Caco-2 (cell line): ENCODE measurements around the gene RPN2. TPM values are rescaled to one million over a fixed set of nuclear protein-coding genes. Genes with fewer than 3 reads are reported as not detected.

Experiments
- BruUV-seq: library from RNA; stranded (reverse); fragments of 400-500 nt; replicated peaks from 2 replicates; lab custom pipeline; 2021; lab: Mats Ljungman, UMichigan
- CTCF ChIA-PET: fragments of 300-600 bp; sonication (Branson Sonifier 250); formaldehyde crosslinking; loops from one replicate; lab custom pipeline; 2022; ENCODE audit warnings: antibody characterized with exemption; lab: Charles Lee
- POLR2A ChIA-PET: fragments of 300-600 bp; sonication (Branson Sonifier 250); formaldehyde crosslinking; loops from one replicate; lab custom pipeline; 2022; ENCODE audit warnings: antibody characterized with exemption; lab: Charles Lee
- DNase-seq, 2 experiments: peaks; one replicate each; pipeline versions ENCODE4 v3.0.0 to v3.0.0-alpha.2; 2020 to 2022
- H3K27me3 ChIP-seq: replicated peaks from 2 replicates; pipeline ENCODE4 v1.6.0; 2011; ENCODE audit warnings: low read length; ENCODE audit not compliant: control insufficient read depth, insufficient read depth
- H3K36me3 ChIP-seq: 2 replicates; pipeline ENCODE4 v1.5.1; 2011; ENCODE audit warnings: low read length; ENCODE audit not compliant: control insufficient read depth, insufficient read depth
- H3K4me1 ChIP-seq: fragments of 250-450 bp; sonication (Bioruptor Pico); 2 replicates; pipeline ENCODE4 v1.5.1; 2020; ENCODE audit warnings: mild to moderate bottlenecking
- H3K4me3 ChIP-seq: 2 replicates; pipeline ENCODE4 v1.5.1; 2011; ENCODE audit warnings: low read depth, mild to moderate bottlenecking, control low read depth, low read length
- H3K9me3 ChIP-seq: fragments of 250-450 bp; sonication (Bioruptor Pico); 2 replicates; pipeline ENCODE4 v1.5.1; 2020; ENCODE audit warnings: mild to moderate bottlenecking, moderate library complexity
- H3K27ac Mint-ChIP-seq: one replicate; pipeline ENCODE4 v1.8.0; 2022; ENCODE audit warnings: mixed read lengths; ENCODE audit not compliant: unreplicated experiment
- H3K27me3 Mint-ChIP-seq: one replicate; pipeline ENCODE4 v1.8.0; 2022; ENCODE audit warnings: mixed read lengths; ENCODE audit not compliant: insufficient read depth, unreplicated experiment
- H3K36me3 Mint-ChIP-seq: one replicate; pipeline ENCODE4 v1.8.0; 2022; ENCODE audit warnings: mild to moderate bottlenecking, mixed read lengths; ENCODE audit not compliant: insufficient read depth, unreplicated experiment
- H3K4me1 Mint-ChIP-seq: one replicate; pipeline ENCODE4 v1.8.0; 2022; ENCODE audit warnings: low read depth, mixed read lengths; ENCODE audit not compliant: unreplicated experiment
- H3K4me3 Mint-ChIP-seq: one replicate; pipeline ENCODE4 v1.8.0; 2022; ENCODE audit warnings: mild to moderate bottlenecking, moderate library complexity, mixed read lengths; ENCODE audit not compliant: unreplicated experiment
- H3K9me3 Mint-ChIP-seq: one replicate; pipeline ENCODE4 v1.8.0; 2022; ENCODE audit warnings: mixed read lengths; ENCODE audit not compliant: unreplicated experiment
- intact Hi-C: fragments of 100-400 bp; cut with micrococcal nuclease; formaldehyde crosslinking; loops from one replicate; pipeline ENCODE4 v1.10.0; 2022; ENCODE audit not compliant: unreplicated experiment
- total RNA-seq: library from RNA; stranded (reverse); gene quantifications from 2 replicates; pipeline ENCODE4 v1.2.3, GENCODE V29; 2022
- TF ChIP-seq, protein P1 (sequence below), 2 experiments: fragments of 200-600 bp in 1 of 2; IDR thresholded peaks; 1 replicate in 1 of 2; 2 replicates in 1 of 2; pipeline versions ENCODE4 v1.5.1 to v1.8.0; 2011 to 2022; ENCODE audit warnings: antibody characterized with exemption in 1 of 2, control low read depth in 1 of 2, inconsistent platforms in 1 of 2, low read depth in 1 of 2, low read length in 1 of 2, mild to moderate bottlenecking in 1 of 2, moderate library complexity in 1 of 2; ENCODE audit not compliant: insufficient read depth in 1 of 2, severe bottlenecking in 1 of 2, unreplicated experiment in 1 of 2

The RPN2 gene
- total RNA-seq, 1 experiment from 2014 or later, result 838 TPM

- Histone ChIP-seq H3K4me3 (no peak overlapping the region), H3K36me3 (peaks cover 21% of the 10 kb centered on the region), H3K9me3 (no peaks in the 10 kb centered on the region), H3K27me3 (no peaks in the 10 kb centered on the region), H3K4me1 (no peaks in the 10 kb centered on the region)
- no peaks in the 10 kb centered on the region for H3K27me3 Mint-ChIP-seq
- ChIA-PET POLR2A (no interaction called here), CTCF (no interaction called here)
- no peak overlapping the region for H3K4me3 Mint-ChIP-seq
- no peaks in the 10 kb centered on the region for H3K4me1 Mint-ChIP-seq
- no peaks in the 10 kb centered on the region for H3K9me3 Mint-ChIP-seq
- no TSS peak for BruUV-seq
- no peak for DNase-seq
- intact Hi-C loops, result no loop called here
- TF ChIP-seq, protein P1, sequence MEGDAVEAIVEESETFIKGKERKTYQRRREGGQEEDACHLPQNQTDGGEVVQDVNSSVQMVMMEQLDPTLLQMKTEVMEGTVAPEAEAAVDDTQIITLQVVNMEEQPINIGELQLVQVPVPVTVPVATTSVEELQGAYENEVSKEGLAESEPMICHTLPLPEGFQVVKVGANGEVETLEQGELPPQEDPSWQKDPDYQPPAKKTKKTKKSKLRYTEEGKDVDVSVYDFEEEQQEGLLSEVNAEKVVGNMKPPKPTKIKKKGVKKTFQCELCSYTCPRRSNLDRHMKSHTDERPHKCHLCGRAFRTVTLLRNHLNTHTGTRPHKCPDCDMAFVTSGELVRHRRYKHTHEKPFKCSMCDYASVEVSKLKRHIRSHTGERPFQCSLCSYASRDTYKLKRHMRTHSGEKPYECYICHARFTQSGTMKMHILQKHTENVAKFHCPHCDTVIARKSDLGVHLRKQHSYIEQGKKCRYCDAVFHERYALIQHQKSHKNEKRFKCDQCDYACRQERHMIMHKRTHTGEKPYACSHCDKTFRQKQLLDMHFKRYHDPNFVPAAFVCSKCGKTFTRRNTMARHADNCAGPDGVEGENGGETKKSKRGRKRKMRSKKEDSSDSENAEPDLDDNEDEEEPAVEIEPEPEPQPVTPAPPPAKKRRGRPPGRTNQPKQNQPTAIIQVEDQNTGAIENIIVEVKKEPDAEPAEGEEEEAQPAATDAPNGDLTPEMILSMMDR (IDR thresholded peaks at IDR 0.05; ENCODE audit: insufficient read depth in 1 of 2, low read depth in 1 of 2, low read length in 1 of 2, severe bottlenecking in 1 of 2, unreplicated experiment in 1 of 2), result no peak
- H3K36me3 Mint-ChIP-seq, result peaks cover 87% of the 10 kb centered on the region
- H3K27ac Mint-ChIP-seq, result no peak overlapping the region
Measured at GRCh38 chr20:37242503-37242902, 63.4 kb downstream of the RPN2 start.

DNA sequence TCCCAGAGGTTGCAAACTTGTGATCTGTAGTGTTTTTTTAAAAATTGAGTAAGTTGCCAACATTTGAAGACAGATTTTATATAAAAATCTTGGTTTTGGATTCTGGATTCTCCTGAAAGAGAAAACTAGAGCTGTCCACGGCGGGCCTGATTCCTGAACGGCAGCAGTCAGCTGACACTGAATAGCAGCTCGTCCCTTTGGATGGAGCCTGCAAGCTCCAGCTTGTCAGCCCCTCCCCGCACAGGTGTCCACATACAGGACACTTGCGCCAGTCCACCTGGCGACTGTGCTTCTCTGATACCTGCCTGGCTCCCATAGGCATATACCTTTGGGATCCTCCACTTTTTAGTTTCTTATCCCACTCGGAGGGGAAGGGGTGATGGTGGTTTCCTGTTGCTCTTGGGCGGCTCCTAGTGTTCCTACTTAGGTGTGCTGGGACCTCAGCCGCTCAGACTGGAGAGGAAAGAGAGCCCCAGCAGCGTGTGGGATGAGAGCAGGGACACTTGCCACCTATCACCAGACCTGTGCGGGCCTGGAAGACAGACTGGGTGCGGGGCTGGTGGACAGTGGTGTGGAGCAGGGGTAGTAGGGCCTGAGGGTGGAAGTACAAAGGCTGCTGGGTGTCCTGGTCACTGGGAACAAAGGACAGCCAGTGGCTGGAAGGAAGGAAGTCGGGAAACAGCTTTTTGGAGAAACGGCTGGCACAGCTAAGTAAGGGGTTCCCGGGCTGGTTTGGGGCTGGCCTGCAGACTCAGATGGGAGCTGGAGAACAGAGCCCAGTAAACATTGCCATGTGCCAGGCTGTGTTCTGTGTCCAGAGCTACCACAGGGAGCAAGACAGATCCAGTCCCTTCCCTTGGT, 64.2 kb downstream of the RPN2 start:
- ChIA-PET CTCF (no interaction called here), POLR2A (no interaction called here)
- Mint-ChIP-seq H3K27ac (no peak overlapping the region), H3K27me3 (no peaks in the 10 kb centered on the region), H3K9me3 (no peaks in the 10 kb centered on the region), H3K4me1 (no peaks in the 10 kb centered on the region), H3K36me3 (peaks cover 86% of the 10 kb centered on the region), H3K4me3 (no peak overlapping the region)
- Histone ChIP-seq H3K9me3 (no peaks in the 10 kb centered on the region), H3K4me3 (no peak overlapping the region), H3K36me3 (peaks cover 20% of the 10 kb centered on the region), H3K4me1 (no peaks in the 10 kb centered on the region), H3K27me3 (no peaks in the 10 kb centered on the region)
- intact Hi-C loops, result no loop called here
- DNase-seq, result peak in 1 of 2 experiments; percentile 47
- TF ChIP-seq, protein P1 (IDR thresholded peaks at IDR 0.05; ENCODE audit: insufficient read depth in 1 of 2, low read depth in 1 of 2, low read length in 1 of 2, severe bottlenecking in 1 of 2, unreplicated experiment in 1 of 2), result peak; percentile 34 to 42
- no TSS peak for BruUV-seq

DNA sequence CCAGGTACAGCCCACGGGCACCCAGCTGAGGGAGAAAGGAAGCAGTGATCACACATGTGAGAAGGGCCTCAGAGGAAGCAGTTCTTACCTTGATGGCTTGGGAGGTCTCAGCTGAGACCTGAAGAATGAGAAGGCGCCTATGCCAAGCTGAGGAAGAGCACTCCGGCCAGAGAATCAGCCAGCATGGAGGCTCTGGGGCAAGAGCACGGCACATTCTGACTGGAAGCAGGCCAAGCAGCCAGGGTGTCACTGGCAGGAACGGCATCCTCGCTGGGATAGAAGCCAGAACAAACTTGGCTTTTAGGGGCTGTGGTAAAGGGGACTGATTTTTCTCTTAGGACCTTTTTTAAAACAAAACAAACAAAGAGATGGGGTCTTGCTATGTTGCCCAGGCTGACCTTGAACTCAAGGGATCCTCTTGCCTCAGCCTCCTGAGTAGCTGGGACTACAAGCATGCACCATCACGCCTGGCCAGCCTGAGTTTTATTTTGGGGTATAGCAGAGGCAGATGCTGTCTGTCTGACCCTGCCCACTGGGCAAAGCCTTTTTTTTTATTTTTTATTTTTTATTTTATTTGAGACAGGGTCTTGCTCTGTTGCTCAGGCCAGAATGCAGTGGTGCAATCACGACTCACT, 64.9 kb downstream of the RPN2 start:
- CTCF ChIA-PET, result interaction anchor here (1.2 kb wide), 1 partner anchor 48 kb away, joined by 3 read pairs; no protein-coding TSS in a partner anchor
- Mint-ChIP-seq H3K36me3 (peaks cover 82% of the 10 kb centered on the region), H3K4me1 (no peaks in the 10 kb centered on the region), H3K27me3 (no peaks in the 10 kb centered on the region), H3K27ac (no peak overlapping the region), H3K4me3 (no peak overlapping the region), H3K9me3 (no peaks in the 10 kb centered on the region)
- H3K27me3 ChIP-seq, result no peaks in the 10 kb centered on the region
- BruUV-seq, result no TSS peak
- no peaks in the 10 kb centered on the region for H3K4me1 ChIP-seq
- H3K36me3 ChIP-seq, result peaks cover 14% of the 10 kb centered on the region
- POLR2A ChIA-PET, result no interaction called here
- H3K4me3 ChIP-seq, result no peak overlapping the region
- TF ChIP-seq, protein P1 (IDR thresholded peaks at IDR 0.05; ENCODE audit: insufficient read depth in 1 of 2, low read depth in 1 of 2, low read length in 1 of 2, severe bottlenecking in 1 of 2, unreplicated experiment in 1 of 2), result no peak
- DNase-seq, result no peak
- H3K9me3 ChIP-seq, result no peaks in the 10 kb centered on the region
- intact Hi-C loops, result no loop called here
